ENCODE measurements around the gene SMIM8. TPM values are rescaled to one million over a fixed set of nuclear protein-coding genes. Genes with fewer than 3 reads are reported as not detected.
"Not testable (repeated sequence)": the region's sequence is repeated elsewhere in the genome, so short reads cannot be mapped to it uniquely, and the experiment has no call there.

Gene SMIM8
- total RNA-seq, 1 experiment from 2014 or later, result 3.2 TPM

DNA sequence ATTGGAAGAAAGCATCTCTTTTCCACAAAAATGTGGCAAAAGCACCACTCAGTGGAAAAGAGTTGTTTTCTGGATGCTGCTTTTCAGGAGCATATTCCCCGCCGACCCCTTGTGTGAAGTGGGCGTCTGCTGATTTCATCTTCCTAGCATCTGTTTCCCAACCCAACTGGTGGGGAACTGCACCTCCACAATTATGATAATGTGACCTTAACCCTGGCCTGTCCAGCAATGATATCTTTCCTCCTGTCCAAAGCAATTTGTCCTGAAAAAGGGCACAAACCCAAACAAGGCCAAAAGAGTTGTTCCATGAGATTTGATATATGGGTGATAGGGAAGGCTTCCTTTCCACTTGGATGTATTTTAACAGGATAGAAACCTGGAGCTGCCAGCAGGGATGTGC, 7.3 kb upstream of the SMIM8 start:
- intact Hi-C loops (cut with micrococcal nuclease), result no loop called here
- Mint-ChIP-seq H3K4me3 (ENCODE audit: unreplicated experiment) (no peak overlapping the region), H3K4me1 (ENCODE audit: insufficient read depth, unreplicated experiment) (no peaks in the 10 kb centered on the region), H3K27me3 (ENCODE audit: insufficient read depth, unreplicated experiment) (peaks cover 58% of the 10 kb centered on the region), H3K9me3 (ENCODE audit: unreplicated experiment) (no peaks in the 10 kb centered on the region), H3K36me3 (ENCODE audit: insufficient read depth, unreplicated experiment) (peaks cover 4% of the 10 kb centered on the region), H3K27ac (ENCODE audit: low read depth, unreplicated experiment) (no peak overlapping the region)
- ChIA-PET CTCF (no interaction called here), POLR2A (no interaction called here)
- no TSS peak for BruUV-seq (replicated peaks)
- TF ChIP-seq, protein P1, sequence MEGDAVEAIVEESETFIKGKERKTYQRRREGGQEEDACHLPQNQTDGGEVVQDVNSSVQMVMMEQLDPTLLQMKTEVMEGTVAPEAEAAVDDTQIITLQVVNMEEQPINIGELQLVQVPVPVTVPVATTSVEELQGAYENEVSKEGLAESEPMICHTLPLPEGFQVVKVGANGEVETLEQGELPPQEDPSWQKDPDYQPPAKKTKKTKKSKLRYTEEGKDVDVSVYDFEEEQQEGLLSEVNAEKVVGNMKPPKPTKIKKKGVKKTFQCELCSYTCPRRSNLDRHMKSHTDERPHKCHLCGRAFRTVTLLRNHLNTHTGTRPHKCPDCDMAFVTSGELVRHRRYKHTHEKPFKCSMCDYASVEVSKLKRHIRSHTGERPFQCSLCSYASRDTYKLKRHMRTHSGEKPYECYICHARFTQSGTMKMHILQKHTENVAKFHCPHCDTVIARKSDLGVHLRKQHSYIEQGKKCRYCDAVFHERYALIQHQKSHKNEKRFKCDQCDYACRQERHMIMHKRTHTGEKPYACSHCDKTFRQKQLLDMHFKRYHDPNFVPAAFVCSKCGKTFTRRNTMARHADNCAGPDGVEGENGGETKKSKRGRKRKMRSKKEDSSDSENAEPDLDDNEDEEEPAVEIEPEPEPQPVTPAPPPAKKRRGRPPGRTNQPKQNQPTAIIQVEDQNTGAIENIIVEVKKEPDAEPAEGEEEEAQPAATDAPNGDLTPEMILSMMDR (IDR thresholded peaks at IDR 0.05; ENCODE audit: unreplicated experiment), result no peak
- no peak for DNase-seq (ENCODE audit: unreplicated experiment)

DNA sequence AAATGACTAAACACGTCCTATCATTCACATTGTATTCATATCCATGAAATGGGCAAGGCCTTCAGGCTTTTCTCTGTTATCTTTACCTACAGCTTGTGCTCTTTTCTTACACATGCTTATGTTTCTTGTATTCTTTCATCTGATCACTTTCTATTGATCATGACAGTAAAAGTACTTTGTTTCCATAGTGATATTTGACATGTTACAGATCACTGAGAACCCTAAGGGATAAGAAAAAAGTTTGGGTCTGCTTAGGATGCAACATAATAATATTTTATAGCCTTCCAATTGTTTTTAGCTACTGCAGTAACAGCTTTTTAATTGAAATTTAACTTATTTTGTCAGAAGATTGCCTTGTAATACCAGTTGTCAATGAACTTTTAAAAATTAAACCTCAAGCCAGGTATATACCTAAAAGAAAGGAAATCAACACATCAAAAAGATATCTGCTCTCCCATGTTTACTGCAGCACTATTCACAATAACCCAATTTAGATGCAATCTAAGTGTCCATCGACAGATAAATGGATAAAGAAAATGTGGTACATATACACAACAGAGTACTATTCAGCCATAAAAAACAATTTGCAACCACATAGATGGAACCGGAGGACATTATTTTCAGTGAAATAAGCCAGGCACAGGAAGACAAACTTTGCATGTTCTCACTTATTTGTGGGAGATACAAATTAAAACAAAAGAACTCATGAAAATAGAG, 3.0 kb upstream of the SMIM8 start:
- H3K27ac Mint-ChIP-seq (ENCODE audit: low read depth, unreplicated experiment), result no peak overlapping the region

DNA sequence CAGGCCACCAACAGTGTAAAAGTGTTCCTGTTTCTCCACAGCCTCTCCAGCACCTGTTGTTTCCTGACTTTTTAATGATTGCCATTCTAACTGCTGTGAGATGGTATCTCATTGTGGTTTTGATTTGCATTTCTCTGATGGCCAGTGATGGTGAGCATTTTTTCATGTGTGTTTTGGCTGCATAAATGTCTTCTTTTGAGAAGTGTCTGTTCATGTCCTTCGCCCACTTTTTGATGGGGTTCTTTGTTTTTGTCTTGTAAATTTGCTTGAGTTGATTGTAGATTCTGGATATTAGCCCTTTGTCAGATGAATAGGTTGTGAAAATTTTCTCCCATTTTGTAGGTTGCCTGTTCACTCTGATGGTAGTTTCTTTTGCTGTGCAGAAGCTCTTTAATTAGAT, 1.5 kb downstream of the SMIM8 start:
- DNase-seq (ENCODE audit: unreplicated experiment); H3K4me3 Mint-ChIP-seq (ENCODE audit: unreplicated experiment); POLR2A ChIA-PET; H3K4me1 Mint-ChIP-seq (ENCODE audit: insufficient read depth, unreplicated experiment); H3K9me3 Mint-ChIP-seq (ENCODE audit: unreplicated experiment); H3K27me3 Mint-ChIP-seq (ENCODE audit: insufficient read depth, unreplicated experiment); H3K27ac Mint-ChIP-seq (ENCODE audit: low read depth, unreplicated experiment); BruUV-seq (replicated peaks); CTCF ChIA-PET; H3K36me3 Mint-ChIP-seq (ENCODE audit: insufficient read depth, unreplicated experiment): not testable (repeated sequence)
- intact Hi-C loops (cut with micrococcal nuclease), result loop anchor here (2.0 kb wide), 1 partner anchor 149 kb away; the partner anchor contains the start of gene SLC35A1

More for the DNA sequence above, 3.0 kb upstream of the SMIM8 start:
- Mint-ChIP-seq H3K4me1 (ENCODE audit: insufficient read depth, unreplicated experiment) (no peaks in the 10 kb centered on the region), H3K36me3 (ENCODE audit: insufficient read depth, unreplicated experiment) (peaks cover 4% of the 10 kb centered on the region), H3K27me3 (ENCODE audit: insufficient read depth, unreplicated experiment) (peaks cover 21% of the 10 kb centered on the region), H3K9me3 (ENCODE audit: unreplicated experiment) (no peaks in the 10 kb centered on the region), H3K4me3 (ENCODE audit: unreplicated experiment) (no peak overlapping the region)
- ChIA-PET CTCF (interaction anchor here (0.5 kb wide), 1 partner anchor 1444 kb away, joined by 3 read pairs; no protein-coding TSS in a partner anchor), POLR2A (no interaction called here)
- DNase-seq (ENCODE audit: unreplicated experiment), result no peak
- TF ChIP-seq, protein P1 (IDR thresholded peaks at IDR 0.05; ENCODE audit: unreplicated experiment), result no peak
- intact Hi-C loops (cut with micrococcal nuclease), result no loop called here
- BruUV-seq (replicated peaks), result no TSS peak

DNA sequence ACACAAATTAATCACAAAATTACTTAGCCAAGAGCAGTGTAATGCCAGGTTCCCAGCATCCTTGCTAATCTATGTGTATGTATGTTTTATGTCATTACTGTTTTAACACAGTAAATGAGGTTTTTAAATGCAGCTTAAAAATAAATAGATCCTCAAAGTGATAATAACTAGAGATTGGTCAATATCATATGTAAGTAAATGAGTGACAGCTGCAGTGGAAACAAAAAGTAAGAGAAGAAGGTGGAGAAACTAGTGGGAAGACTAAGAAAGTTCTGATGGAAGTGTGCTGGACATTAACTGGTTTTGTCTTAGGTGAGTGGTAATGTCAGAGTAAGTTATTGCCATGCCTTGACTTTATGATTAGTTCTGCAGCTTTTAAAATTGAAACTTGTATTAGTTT, 8.6 kb downstream of the SMIM8 start:
- H3K27ac Mint-ChIP-seq (ENCODE audit: low read depth, unreplicated experiment), result no peak overlapping the region
- peaks cover 14% of the 10 kb centered on the region for H3K4me1 Mint-ChIP-seq (ENCODE audit: insufficient read depth, unreplicated experiment)
- TF ChIP-seq, protein P1 (IDR thresholded peaks at IDR 0.05; ENCODE audit: unreplicated experiment), result no peak
- H3K9me3 Mint-ChIP-seq (ENCODE audit: unreplicated experiment), result peaks cover 4% of the 10 kb centered on the region
- peaks cover 2% of the 10 kb centered on the region for H3K36me3 Mint-ChIP-seq (ENCODE audit: insufficient read depth, unreplicated experiment)
- BruUV-seq (replicated peaks), result no TSS peak
- no peak overlapping the region for H3K4me3 Mint-ChIP-seq (ENCODE audit: unreplicated experiment)
- POLR2A ChIA-PET, result no interaction called here
- H3K27me3 Mint-ChIP-seq (ENCODE audit: insufficient read depth, unreplicated experiment), result no peaks in the 10 kb centered on the region
- no peak for DNase-seq (ENCODE audit: unreplicated experiment)
- intact Hi-C loops (cut with micrococcal nuclease), result no loop called here
- CTCF ChIA-PET, result interaction anchor here (2.2 kb wide), 1 partner anchor 9 kb away, joined by 16 read pairs; the partner anchor contains the start of gene SMIM8

Measured in MCF 10A (cell line).